ENCODE results near the gene AEN.

AEN gene

GRCh38 chr15:88620995-88621772 lies at the start of gene AEN:
Gene AEN, plus strand, starts transcription at chr15:88621340. Its CDS starts 4,870 bp downstream, at chr15:88626210.
- H3K27me3 ChIP-seq (ENCODE audit: insufficient read depth, low read length), result no peaks in the 10 kb centered on the region

DNA sequence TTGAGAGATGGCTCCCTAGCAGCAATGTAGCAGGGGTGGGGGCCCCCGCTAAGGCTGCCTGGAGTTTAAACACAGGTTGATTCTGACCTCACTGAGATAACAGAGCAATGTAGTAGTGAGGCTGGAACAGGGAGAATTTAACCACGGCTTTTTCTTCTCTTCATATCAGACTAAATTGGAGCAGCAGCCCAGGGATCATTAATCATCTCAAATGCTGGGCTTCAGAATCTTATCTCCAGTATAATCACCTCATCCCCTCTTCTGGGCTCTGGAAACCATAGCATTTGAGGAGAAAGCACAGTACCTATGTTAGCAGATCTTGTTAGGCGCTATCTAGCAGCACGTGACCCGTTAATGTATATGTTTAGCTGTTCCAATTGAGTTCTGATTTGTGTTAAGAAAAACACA lies 49.3 kb upstream of the AEN start:
- H3K36me3 ChIP-seq (ENCODE audit: insufficient read depth, low read depth, low read length), result no peaks in the 10 kb centered on the region
- H3K27ac ChIP-seq (ENCODE audit: low read length), result no peak overlapping the region
- no peaks in the 10 kb centered on the region for H3K27me3 ChIP-seq (ENCODE audit: insufficient read depth, low read length)
- H3K9ac ChIP-seq (ENCODE audit: low read depth, low read length), result no peak overlapping the region
- H3K9me3 ChIP-seq (ENCODE audit: insufficient read depth, low read depth, low read length), result no peaks in the 10 kb centered on the region
- peaks cover 3% of the 10 kb centered on the region; the same call in 1 of the 2 replicates for H3K4me1 ChIP-seq (ENCODE audit: insufficient read depth, low read length)
- H3K4me3 ChIP-seq (ENCODE audit: low read length), result no peak overlapping the region

More at GRCh38 chr15:88620995-88621772, at the start of gene AEN:
- peak within 1 kb of the TSS; percentile 96 for H3K4me3 ChIP-seq (ENCODE audit: low read length)
- H3K27ac ChIP-seq (ENCODE audit: low read length), result peak within 1 kb of the TSS; percentile 84
- peaks cover 31% of the 10 kb centered on the region for H3K36me3 ChIP-seq (ENCODE audit: insufficient read depth, low read depth, low read length)
- peak within 1 kb of the TSS; percentile 93 for H3K9ac ChIP-seq (ENCODE audit: low read depth, low read length)
- H3K4me1 ChIP-seq (ENCODE audit: insufficient read depth, low read length), result peaks cover 27% of the 10 kb centered on the region; the same call in 1 of the 2 replicates
- H3K9me3 ChIP-seq (ENCODE audit: insufficient read depth, low read depth, low read length), result no peaks in the 10 kb centered on the region

GRCh38 chr15:88574077-88574476 lies 47.1 kb upstream of the AEN start:
- H3K4me1 ChIP-seq (ENCODE audit: insufficient read depth, low read length), result peaks cover 3% of the 10 kb centered on the region; the same call in 1 of the 2 replicates
- no peaks in the 10 kb centered on the region for H3K27me3 ChIP-seq (ENCODE audit: insufficient read depth, low read length)
- H3K9me3 ChIP-seq (ENCODE audit: insufficient read depth, low read depth, low read length), result no peaks in the 10 kb centered on the region
- no peak overlapping the region for H3K27ac ChIP-seq (ENCODE audit: low read length)
- H3K36me3 ChIP-seq (ENCODE audit: insufficient read depth, low read depth, low read length), result no peaks in the 10 kb centered on the region
- H3K4me3 ChIP-seq (ENCODE audit: low read length), result no peak overlapping the region
- no peak overlapping the region for H3K9ac ChIP-seq (ENCODE audit: low read depth, low read length)

DNA sequence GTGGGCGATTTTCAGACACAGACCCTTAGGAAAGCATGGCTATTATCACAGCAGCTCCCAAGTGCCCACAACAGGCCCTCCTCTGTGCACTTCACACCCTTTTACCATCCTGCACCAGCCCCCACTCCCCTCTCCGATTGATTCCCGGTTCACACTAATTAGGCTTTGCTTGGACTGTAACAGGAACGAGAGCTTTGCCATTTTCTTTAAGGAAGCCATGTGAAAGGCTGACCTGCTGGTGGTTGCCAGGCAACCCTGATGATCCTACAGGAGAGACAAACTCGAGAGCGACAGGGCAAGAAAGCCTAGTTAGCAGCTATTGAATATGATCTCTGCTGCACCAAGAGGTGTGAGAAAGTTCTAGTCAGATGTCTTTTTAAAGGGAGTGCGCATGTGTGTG lies 46.5 kb upstream of the AEN start:
- no peak overlapping the region for H3K27ac ChIP-seq (ENCODE audit: low read length)
- no peak overlapping the region for H3K9ac ChIP-seq (ENCODE audit: low read depth, low read length)
- H3K4me1 ChIP-seq (ENCODE audit: insufficient read depth, low read length), result peaks cover 3% of the 10 kb centered on the region; the same call in 1 of the 2 replicates
- H3K36me3 ChIP-seq (ENCODE audit: insufficient read depth, low read depth, low read length), result no peaks in the 10 kb centered on the region
- no peaks in the 10 kb centered on the region for H3K27me3 ChIP-seq (ENCODE audit: insufficient read depth, low read length)
- H3K9me3 ChIP-seq (ENCODE audit: insufficient read depth, low read depth, low read length), result no peaks in the 10 kb centered on the region
- H3K4me3 ChIP-seq (ENCODE audit: low read length), result no peak overlapping the region

DNA sequence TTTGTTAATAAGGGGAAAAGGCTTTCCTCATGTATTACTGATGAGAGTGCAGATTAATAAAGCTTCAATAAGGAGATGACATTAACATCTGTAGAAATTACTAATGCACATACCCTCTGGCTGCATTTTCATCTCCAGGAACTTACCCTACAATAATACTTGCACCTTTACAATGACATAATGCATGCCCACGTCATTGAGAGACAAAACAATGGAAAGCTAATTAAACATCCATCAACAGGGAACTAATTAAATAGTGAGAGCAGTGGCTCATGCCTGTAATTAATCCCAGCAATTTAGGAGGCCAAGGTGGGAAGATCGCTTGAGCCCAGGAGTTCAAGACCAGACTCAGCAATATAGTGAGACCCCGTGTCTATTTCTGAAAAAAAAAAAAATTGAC lies 41.8 kb upstream of the AEN start:
- Histone ChIP-seq H3K4me3 (ENCODE audit: low read length) (no peak overlapping the region), H3K9me3 (ENCODE audit: insufficient read depth, low read depth, low read length) (no peaks in the 10 kb centered on the region), H3K27me3 (ENCODE audit: insufficient read depth, low read length) (no peaks in the 10 kb centered on the region), H3K4me1 (ENCODE audit: insufficient read depth, low read length) (peaks cover 3% of the 10 kb centered on the region; the same call in 1 of the 2 replicates), H3K9ac (ENCODE audit: low read depth, low read length) (no peak overlapping the region), H3K36me3 (ENCODE audit: insufficient read depth, low read depth, low read length) (no peaks in the 10 kb centered on the region), H3K27ac (ENCODE audit: low read length) (no peak overlapping the region)

DNA sequence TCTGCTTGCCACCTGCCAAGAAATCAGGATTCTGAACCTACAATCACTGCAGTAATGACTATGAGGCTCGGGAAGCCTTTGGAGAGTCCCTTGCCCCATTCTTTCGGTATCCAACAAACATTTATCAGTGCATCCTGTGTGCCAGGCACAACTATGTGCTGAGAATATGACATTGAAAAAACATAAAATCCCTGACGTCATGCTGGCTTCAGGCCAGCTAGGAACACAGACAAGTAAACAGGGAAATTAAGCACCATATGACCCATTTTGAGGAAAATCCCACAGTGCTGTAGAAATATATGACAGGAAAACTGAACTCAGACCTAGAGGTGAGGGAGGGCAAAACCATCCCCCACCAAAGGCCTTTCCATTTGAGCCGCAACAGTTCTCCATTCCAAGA lies 40.6 kb upstream of the AEN start:
- Histone ChIP-seq H3K9me3 (ENCODE audit: insufficient read depth, low read depth, low read length) (no peaks in the 10 kb centered on the region), H3K36me3 (ENCODE audit: insufficient read depth, low read depth, low read length) (no peaks in the 10 kb centered on the region), H3K27ac (ENCODE audit: low read length) (no peak overlapping the region), H3K4me1 (ENCODE audit: insufficient read depth, low read length) (no peaks in the 10 kb centered on the region), H3K4me3 (ENCODE audit: low read length) (no peak overlapping the region), H3K9ac (ENCODE audit: low read depth, low read length) (no peak overlapping the region), H3K27me3 (ENCODE audit: insufficient read depth, low read length) (no peaks in the 10 kb centered on the region)

DNA sequence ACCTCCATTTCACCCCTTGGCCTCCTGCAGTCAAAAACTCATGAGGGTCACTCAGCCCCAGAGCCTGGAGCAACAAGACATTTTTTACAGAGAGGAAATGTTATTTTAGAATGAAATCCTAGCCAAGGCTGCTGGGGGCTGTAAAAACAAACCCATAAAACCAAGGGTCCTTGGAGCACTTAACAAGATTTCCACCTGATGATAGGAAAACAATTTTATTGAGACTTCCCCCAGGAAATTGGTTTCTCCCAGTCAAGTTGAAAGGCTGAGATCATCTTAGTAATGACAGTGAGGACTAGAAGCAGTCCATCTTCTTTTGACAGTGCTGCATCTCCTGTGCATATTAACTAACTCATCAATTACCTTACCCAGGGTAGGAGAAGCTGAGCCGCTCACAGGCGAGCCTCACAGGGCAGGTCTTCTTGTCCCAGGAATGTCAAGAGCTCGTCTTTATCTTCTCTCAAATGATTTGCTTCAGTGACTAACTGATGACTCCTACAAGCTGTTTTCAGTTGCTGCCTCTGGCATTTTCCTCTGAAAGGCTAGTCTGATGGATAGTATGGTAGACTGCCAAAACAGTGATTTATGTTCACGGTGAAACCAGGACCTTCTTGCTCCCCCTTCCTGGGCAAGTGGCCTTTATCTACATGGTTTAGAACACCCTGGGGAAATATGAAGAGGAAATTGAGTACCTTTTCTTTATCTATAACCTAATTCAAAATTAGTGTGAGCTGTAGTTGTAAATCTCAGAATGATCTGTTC lies 34.6 kb upstream of the AEN start:
- Histone ChIP-seq H3K9me3 (ENCODE audit: insufficient read depth, low read depth, low read length) (no peaks in the 10 kb centered on the region), H3K4me3 (ENCODE audit: low read length) (no peak overlapping the region), H3K27me3 (ENCODE audit: insufficient read depth, low read length) (no peaks in the 10 kb centered on the region), H3K36me3 (ENCODE audit: insufficient read depth, low read depth, low read length) (no peaks in the 10 kb centered on the region), H3K4me1 (ENCODE audit: insufficient read depth, low read length) (no peaks in the 10 kb centered on the region), H3K27ac (ENCODE audit: low read length) (no peak overlapping the region), H3K9ac (ENCODE audit: low read depth, low read length) (no peak overlapping the region)

DNA sequence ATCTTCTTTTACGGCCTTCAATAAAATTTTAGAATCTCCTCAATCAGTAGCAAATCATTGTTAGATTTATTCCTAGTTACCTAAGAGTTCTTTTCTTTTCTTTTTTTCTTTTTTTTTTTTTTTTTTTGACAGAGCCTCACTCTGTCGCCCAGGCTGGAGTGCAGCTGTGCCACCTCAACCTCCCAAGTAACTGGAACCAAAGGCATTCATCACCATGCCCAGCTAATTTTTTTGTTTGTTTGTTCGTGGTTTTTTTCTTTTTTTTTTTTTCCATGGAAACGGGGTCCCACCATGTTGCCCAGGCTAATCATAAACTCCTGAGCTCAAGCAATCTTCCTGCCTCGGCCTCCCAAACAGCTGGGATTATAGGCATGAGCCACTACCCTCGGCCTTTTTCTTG lies 30.4 kb upstream of the AEN start:
- Histone ChIP-seq H3K27me3 (ENCODE audit: insufficient read depth, low read length) (no peaks in the 10 kb centered on the region), H3K4me3 (ENCODE audit: low read length) (no peak overlapping the region), H3K27ac (ENCODE audit: low read length) (no peak overlapping the region), H3K9ac (ENCODE audit: low read depth, low read length) (no peak overlapping the region), H3K4me1 (ENCODE audit: insufficient read depth, low read length) (no peaks in the 10 kb centered on the region), H3K36me3 (ENCODE audit: insufficient read depth, low read depth, low read length) (no peaks in the 10 kb centered on the region), H3K9me3 (ENCODE audit: insufficient read depth, low read depth, low read length) (no peaks in the 10 kb centered on the region)

GRCh38 chr15:88591384-88591783 lies 29.8 kb upstream of the AEN start:
- no peak overlapping the region for H3K27ac ChIP-seq (ENCODE audit: low read length)
- no peaks in the 10 kb centered on the region for H3K9me3 ChIP-seq (ENCODE audit: insufficient read depth, low read depth, low read length)
- no peak overlapping the region for H3K4me3 ChIP-seq (ENCODE audit: low read length)
- H3K4me1 ChIP-seq (ENCODE audit: insufficient read depth, low read length), result no peaks in the 10 kb centered on the region
- no peaks in the 10 kb centered on the region for H3K27me3 ChIP-seq (ENCODE audit: insufficient read depth, low read length)
- H3K36me3 ChIP-seq (ENCODE audit: insufficient read depth, low read depth, low read length), result no peaks in the 10 kb centered on the region
- no peak overlapping the region for H3K9ac ChIP-seq (ENCODE audit: low read depth, low read length)

DNA sequence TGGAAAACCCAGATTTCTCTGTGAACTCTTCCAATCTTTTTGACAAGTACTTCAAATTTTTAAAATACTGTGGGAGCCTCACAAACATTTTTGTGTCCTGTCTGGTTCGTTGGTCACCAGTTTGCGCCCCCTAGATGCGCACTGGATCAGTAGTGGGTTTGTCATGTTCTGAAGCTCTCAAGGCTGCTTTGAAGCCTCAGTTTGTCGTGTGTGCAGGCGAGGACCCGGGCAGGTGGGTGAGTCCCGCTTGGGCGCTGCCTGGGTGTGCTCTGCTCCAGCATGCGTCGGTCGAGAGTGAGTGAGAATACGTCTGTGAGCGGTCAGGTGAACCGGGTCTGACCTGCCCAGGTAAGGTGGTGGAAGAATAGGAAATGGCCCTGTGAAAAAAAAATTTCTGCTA lies 17.3 kb upstream of the AEN start:
- Histone ChIP-seq H3K4me1 (ENCODE audit: insufficient read depth, low read length) (peaks cover 11% of the 10 kb centered on the region; the same call in 1 of the 2 replicates), H3K27me3 (ENCODE audit: insufficient read depth, low read length) (peaks cover 73% of the 10 kb centered on the region), H3K27ac (ENCODE audit: low read length) (no peak overlapping the region), H3K36me3 (ENCODE audit: insufficient read depth, low read depth, low read length) (no peaks in the 10 kb centered on the region), H3K9me3 (ENCODE audit: insufficient read depth, low read depth, low read length) (no peaks in the 10 kb centered on the region), H3K9ac (ENCODE audit: low read depth, low read length) (no peak overlapping the region), H3K4me3 (ENCODE audit: low read length) (peak overlapping the region; percentile 64)

DNA sequence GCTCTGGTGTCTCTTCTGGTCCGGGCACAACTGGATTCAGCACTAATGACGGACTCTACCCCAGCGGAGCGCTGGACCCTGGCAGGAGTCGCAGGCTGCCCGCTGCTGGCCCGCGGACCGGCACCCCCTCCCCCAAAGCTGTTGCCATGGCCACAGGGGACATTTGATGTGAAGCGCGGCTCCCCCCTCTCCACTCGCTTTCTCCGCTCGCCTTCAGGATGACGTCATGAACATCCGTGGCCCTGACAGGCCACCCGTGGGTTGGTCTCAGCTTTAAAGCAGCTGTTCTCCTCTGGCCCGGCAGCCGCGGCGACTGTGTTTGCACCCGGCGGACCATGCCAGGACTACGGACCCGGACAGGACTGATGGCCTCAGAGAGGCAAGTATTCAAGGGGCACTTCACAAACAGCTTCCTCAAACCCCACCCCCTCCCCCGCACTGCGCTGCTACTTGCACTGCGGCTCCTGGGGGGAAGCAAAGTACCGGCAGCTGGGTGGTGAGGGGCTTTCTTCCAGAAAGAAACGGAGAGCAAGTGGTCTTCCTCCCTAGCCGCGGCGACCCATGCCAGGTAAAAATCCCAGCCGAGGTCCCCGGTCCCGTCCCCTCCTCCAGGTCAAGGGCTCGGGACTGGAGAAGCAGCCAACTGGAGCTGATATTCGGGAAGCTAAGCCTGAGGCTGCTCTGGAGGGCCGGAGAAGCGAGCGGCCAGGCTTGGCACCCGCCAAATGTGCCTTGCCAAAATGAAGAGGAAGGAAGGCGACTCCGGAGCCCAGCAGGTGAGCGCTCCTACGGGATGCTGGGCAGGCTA lies 16.6 kb upstream of the AEN start:
- no peak overlapping the region for H3K9ac ChIP-seq (ENCODE audit: low read depth, low read length)
- peaks cover 80% of the 10 kb centered on the region for H3K27me3 ChIP-seq (ENCODE audit: insufficient read depth, low read length)
- no peak overlapping the region for H3K27ac ChIP-seq (ENCODE audit: low read length)
- H3K4me1 ChIP-seq (ENCODE audit: insufficient read depth, low read length), result peaks cover 17% of the 10 kb centered on the region; the same call in 1 of the 2 replicates
- H3K36me3 ChIP-seq (ENCODE audit: insufficient read depth, low read depth, low read length), result no peaks in the 10 kb centered on the region
- H3K9me3 ChIP-seq (ENCODE audit: insufficient read depth, low read depth, low read length), result no peaks in the 10 kb centered on the region
- peak overlapping the region; percentile 64 for H3K4me3 ChIP-seq (ENCODE audit: low read length)

Data from iPS-20b (cell line).